MCF 10A (cell line): ENCODE results near the gene KCNJ6. TPM values are rescaled to one million over a fixed set of nuclear protein-coding genes. Genes with fewer than 3 reads are reported as not detected.

Source experiments
- BruUV-seq: library from RNA; stranded (reverse); fragments of 400-500 nt; replicated peaks from 2 replicates; lab custom pipeline; 2021; lab: Mats Ljungman, UMichigan
- CTCF ChIA-PET: fragments of 300-600 bp; sonication (Branson Sonifier 250); formaldehyde crosslinking; extraction: SDS; loops from one replicate; lab custom pipeline; 2021; ENCODE audit warnings: antibody characterized with exemption, inconsistent platforms; lab: Yijun Ruan, JAX
- POLR2A ChIA-PET: fragments of 300-600, 350-650 bp; sonication (Branson Sonifier 250); formaldehyde crosslinking; extraction: SDS; loops from one replicate; lab custom pipeline; 2020; ENCODE audit warnings: antibody characterized with exemption, inconsistent platforms; lab: Yijun Ruan, JAX
- DNase-seq: peaks from one replicate; pipeline ENCODE4 v3.0.0-alpha.2; 2018; ENCODE audit not compliant: unreplicated experiment
- H3K27ac Mint-ChIP-seq: one replicate; pipeline ENCODE4 v1.8.0; 2022; ENCODE audit warnings: mild to moderate bottlenecking, low read depth, mixed read lengths; ENCODE audit not compliant: unreplicated experiment
- H3K27me3 Mint-ChIP-seq: one replicate; pipeline ENCODE4 v1.8.0; 2022; ENCODE audit warnings: mixed read lengths; ENCODE audit not compliant: insufficient read depth, unreplicated experiment
- H3K36me3 Mint-ChIP-seq: one replicate; pipeline ENCODE4 v1.8.0; 2022; ENCODE audit warnings: mild to moderate bottlenecking, moderate library complexity, mixed read lengths; ENCODE audit not compliant: insufficient read depth, unreplicated experiment
- H3K4me1 Mint-ChIP-seq: one replicate; pipeline ENCODE4 v1.8.0; 2022; ENCODE audit warnings: mixed read lengths; ENCODE audit not compliant: insufficient read depth, unreplicated experiment
- H3K4me3 Mint-ChIP-seq: one replicate; pipeline ENCODE4 v1.8.0; 2022; ENCODE audit warnings: mild to moderate bottlenecking, moderate library complexity, mixed read lengths; ENCODE audit not compliant: unreplicated experiment
- H3K9me3 Mint-ChIP-seq: one replicate; pipeline ENCODE4 v1.8.0; 2022; ENCODE audit warnings: mixed read lengths; ENCODE audit not compliant: unreplicated experiment
- CTCF ChIP-seq: fragments of 200-600 bp; IDR thresholded peaks from one replicate; pipeline ENCODE4 v1.8.0; 2022; ENCODE audit warnings: antibody characterized with exemption, mild to moderate bottlenecking; ENCODE audit not compliant: unreplicated experiment
- intact Hi-C: fragments of 100-400 bp; cut with micrococcal nuclease; formaldehyde crosslinking; loops from 2 replicates; pipeline ENCODE4 v1.14.1; 2022
- total RNA-seq: library from RNA; stranded (reverse); gene quantifications from 2 replicates; pipeline ENCODE4 v1.2.3, GENCODE V29; 2022

KCNJ6 gene
- total RNA-seq, 1 experiment from 2014 or later = 0.28 TPM

- Mint-ChIP-seq H3K27ac (no peak overlapping the region), H3K9me3 (no peaks in the 10 kb centered on the region), H3K36me3 (no peaks in the 10 kb centered on the region), H3K4me3 (no peak overlapping the region), H3K4me1 (no peaks in the 10 kb centered on the region), H3K27me3 (no peaks in the 10 kb centered on the region)
- BruUV-seq = no TSS peak
- TF ChIP-seq CTCF = no peak
- DNase-seq = no peak
- intact Hi-C loops = no loop called here
- CTCF ChIA-PET = no interaction called here
- POLR2A ChIA-PET = no interaction called here
Measured at GRCh38 chr21:37688952-37689659, 227.2 kb downstream of the KCNJ6 start.

GRCh38 chr21:37686991-37687810 lies 229.1 kb downstream of the KCNJ6 start:
- H3K27me3 Mint-ChIP-seq = no peaks in the 10 kb centered on the region
- ChIA-PET CTCF (interaction anchor here (0.6 to 2.0 kb wide), 5 partner anchors 13 to 781 kb away, joined by 3 to 8 read pairs (median 4); no protein-coding TSS in a partner anchor), POLR2A (no interaction called here)
- no peak for DNase-seq
- H3K4me3 Mint-ChIP-seq = no peak overlapping the region
- H3K4me1 Mint-ChIP-seq = no peaks in the 10 kb centered on the region
- no peak for TF ChIP-seq CTCF
- H3K27ac Mint-ChIP-seq = no peak overlapping the region
- H3K36me3 Mint-ChIP-seq = no peaks in the 10 kb centered on the region
- BruUV-seq = no TSS peak
- intact Hi-C loops = no loop called here
- no peaks in the 10 kb centered on the region for H3K9me3 Mint-ChIP-seq

GRCh38 chr21:37684547-37684946 lies 231.7 kb downstream of the KCNJ6 start:
- POLR2A ChIA-PET = no interaction called here
- Mint-ChIP-seq H3K9me3 (no peaks in the 10 kb centered on the region), H3K27me3 (peaks cover 10% of the 10 kb centered on the region), H3K4me3 (no peak overlapping the region), H3K4me1 (no peaks in the 10 kb centered on the region), H3K27ac (no peak overlapping the region), H3K36me3 (no peaks in the 10 kb centered on the region)
- no peak for DNase-seq
- intact Hi-C loops = no loop called here
- CTCF ChIA-PET = no interaction called here
- no peak for TF ChIP-seq CTCF
- BruUV-seq = no TSS peak

GRCh38 chr21:37684115-37684493 lies 232.2 kb downstream of the KCNJ6 start:
- Mint-ChIP-seq H3K27me3 (peaks cover 10% of the 10 kb centered on the region), H3K4me3 (no peak overlapping the region), H3K27ac (no peak overlapping the region), H3K36me3 (no peaks in the 10 kb centered on the region), H3K9me3 (peaks cover 2% of the 10 kb centered on the region), H3K4me1 (no peaks in the 10 kb centered on the region)
- intact Hi-C loops = no loop called here
- no peak for DNase-seq
- CTCF ChIA-PET = no interaction called here
- no peak for TF ChIP-seq CTCF
- POLR2A ChIA-PET = no interaction called here
- BruUV-seq = no TSS peak
